GM21619 (cell line): Measurements from ENCODE around the gene CD274.
"Not testable (repeated sequence)": the region's sequence is repeated elsewhere in the genome, so short reads cannot be mapped to it uniquely, and the experiment has no call there.

ENCODE experiments used
- ATAC-seq: cut with Tn5 transposase; IDR thresholded peaks from one replicate; pipeline ENCODE4 v1.9.1; 2021; ENCODE audit not compliant: unreplicated experiment

The CD274 gene

GRCh38 chr9:5450359-5451091 is at the start of gene CD274:
Gene CD274, plus strand, starts transcription at chr9:5450542. Its CDS starts 5,572 bp downstream, at chr9:5456114.
- peak; percentile 54 for ATAC-seq

- ATAC-seq: no peak
Measured at GRCh38 chr9:5402217-5402616, 48.1 kb upstream of the CD274 start.

- no peak for ATAC-seq
Measured at GRCh38 chr9:5408596-5408995, 41.7 kb upstream of the CD274 start.

- ATAC-seq: no peak
Measured at GRCh38 chr9:5416953-5417352, 33.4 kb upstream of the CD274 start.

GRCh38 chr9:5418481-5418880 is 31.9 kb upstream of the CD274 start:
- no peak for ATAC-seq

- no peak for ATAC-seq
Measured at GRCh38 chr9:5419987-5420386, 30.4 kb upstream of the CD274 start.

GRCh38 chr9:5421163-5421562 is 29.2 kb upstream of the CD274 start:
- ATAC-seq: no peak

GRCh38 chr9:5422276-5422675 is 28.1 kb upstream of the CD274 start:
- ATAC-seq: no peak

- no peak for ATAC-seq
Measured at GRCh38 chr9:5425006-5425628, 25.2 kb upstream of the CD274 start.

- no peak for ATAC-seq
Measured at GRCh38 chr9:5427005-5427404, 23.3 kb upstream of the CD274 start.

GRCh38 chr9:5428172-5428571 is 22.2 kb upstream of the CD274 start:
- no peak for ATAC-seq

GRCh38 chr9:5428794-5429528 is 21.4 kb upstream of the CD274 start:
- ATAC-seq: no peak

- no peak for ATAC-seq
Measured at GRCh38 chr9:5429873-5430564, 20.3 kb upstream of the CD274 start.

GRCh38 chr9:5430912-5431311 is 19.4 kb upstream of the CD274 start:
- ATAC-seq: no peak

- not testable (repeated sequence) for ATAC-seq
Measured at GRCh38 chr9:5432890-5433289, 17.5 kb upstream of the CD274 start.

GRCh38 chr9:5433328-5433727 is 17.0 kb upstream of the CD274 start:
- not testable (repeated sequence) for ATAC-seq

GRCh38 chr9:5433841-5434810 is 16.2 kb upstream of the CD274 start:
- ATAC-seq: not testable (repeated sequence)

- no peak for ATAC-seq
Measured at GRCh38 chr9:5435912-5436311, 14.4 kb upstream of the CD274 start.

GRCh38 chr9:5436441-5436840 is 13.9 kb upstream of the CD274 start:
- no peak for ATAC-seq
